ENCODE measurements around the gene IFT81.

DNA sequence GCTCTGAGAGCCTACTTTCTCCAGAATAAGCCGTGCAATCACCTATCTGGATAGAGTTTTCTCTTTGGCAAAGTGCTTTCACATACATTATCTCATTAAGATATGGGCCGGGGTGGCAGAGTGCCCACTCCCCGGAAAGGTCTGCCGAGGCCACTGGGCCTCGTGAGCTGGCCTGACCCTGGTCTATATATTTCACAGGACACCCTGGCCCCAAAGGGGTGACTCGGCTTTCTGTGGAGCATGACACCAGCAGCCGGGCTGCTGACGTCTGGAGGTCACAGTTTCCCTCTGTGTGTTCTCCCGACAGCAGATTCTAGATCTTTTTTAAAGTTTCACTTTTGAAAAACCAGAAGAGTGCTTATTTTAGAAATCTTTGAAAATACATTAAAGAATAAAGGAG is 129.0 kb downstream of the IFT81 start:
- TF ChIP-seq, protein P1, sequence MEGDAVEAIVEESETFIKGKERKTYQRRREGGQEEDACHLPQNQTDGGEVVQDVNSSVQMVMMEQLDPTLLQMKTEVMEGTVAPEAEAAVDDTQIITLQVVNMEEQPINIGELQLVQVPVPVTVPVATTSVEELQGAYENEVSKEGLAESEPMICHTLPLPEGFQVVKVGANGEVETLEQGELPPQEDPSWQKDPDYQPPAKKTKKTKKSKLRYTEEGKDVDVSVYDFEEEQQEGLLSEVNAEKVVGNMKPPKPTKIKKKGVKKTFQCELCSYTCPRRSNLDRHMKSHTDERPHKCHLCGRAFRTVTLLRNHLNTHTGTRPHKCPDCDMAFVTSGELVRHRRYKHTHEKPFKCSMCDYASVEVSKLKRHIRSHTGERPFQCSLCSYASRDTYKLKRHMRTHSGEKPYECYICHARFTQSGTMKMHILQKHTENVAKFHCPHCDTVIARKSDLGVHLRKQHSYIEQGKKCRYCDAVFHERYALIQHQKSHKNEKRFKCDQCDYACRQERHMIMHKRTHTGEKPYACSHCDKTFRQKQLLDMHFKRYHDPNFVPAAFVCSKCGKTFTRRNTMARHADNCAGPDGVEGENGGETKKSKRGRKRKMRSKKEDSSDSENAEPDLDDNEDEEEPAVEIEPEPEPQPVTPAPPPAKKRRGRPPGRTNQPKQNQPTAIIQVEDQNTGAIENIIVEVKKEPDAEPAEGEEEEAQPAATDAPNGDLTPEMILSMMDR (IDR thresholded peaks at IDR 0.05; ENCODE audit: low read depth, low read length): no peak
- TF ChIP-seq EZH2phosphoT487 (IDR thresholded peaks at IDR 0.05; ENCODE audit: low read depth): no peak
